C4-2B (cell line): ENCODE results near the gene TM4SF20.

Source experiments
- H3K27ac ChIP-seq: fragments of 450-650 bp; 2 replicates; pipeline ENCODE4 v1.5.1; 2017
- ZFX ChIP-seq: fragments of 450-650 bp; IDR thresholded peaks from 2 replicates; pipeline ENCODE4 v1.6.1; 2017
- TF ChIP-seq, protein P1 (sequence below): fragments of 450-650 bp; conservative IDR thresholded peaks from 2 replicates; pipeline ENCODE4 v1.5.1; 2017; ENCODE audit warnings: mild to moderate bottlenecking

The TM4SF20 gene

DNA sequence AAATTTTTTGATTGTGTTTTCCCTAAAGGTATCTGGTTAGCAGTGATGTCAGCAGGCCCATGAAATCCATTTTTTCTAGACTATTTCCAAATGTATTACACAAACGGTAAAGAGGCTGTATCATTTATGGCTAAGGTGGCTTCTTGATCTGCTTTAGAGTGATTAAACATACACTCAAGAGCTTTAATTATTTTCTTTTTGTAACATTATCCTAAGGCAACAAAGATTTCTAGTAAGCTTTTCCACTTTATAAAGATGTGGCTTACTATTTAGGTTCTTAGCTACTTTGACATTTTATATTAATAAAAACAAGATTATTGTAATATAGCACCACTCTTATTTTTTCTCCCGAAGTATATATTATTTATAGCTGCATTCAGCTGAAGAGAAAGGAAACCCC lies 37.6 kb downstream of the TM4SF20 start:
- TF ChIP-seq, protein P1, sequence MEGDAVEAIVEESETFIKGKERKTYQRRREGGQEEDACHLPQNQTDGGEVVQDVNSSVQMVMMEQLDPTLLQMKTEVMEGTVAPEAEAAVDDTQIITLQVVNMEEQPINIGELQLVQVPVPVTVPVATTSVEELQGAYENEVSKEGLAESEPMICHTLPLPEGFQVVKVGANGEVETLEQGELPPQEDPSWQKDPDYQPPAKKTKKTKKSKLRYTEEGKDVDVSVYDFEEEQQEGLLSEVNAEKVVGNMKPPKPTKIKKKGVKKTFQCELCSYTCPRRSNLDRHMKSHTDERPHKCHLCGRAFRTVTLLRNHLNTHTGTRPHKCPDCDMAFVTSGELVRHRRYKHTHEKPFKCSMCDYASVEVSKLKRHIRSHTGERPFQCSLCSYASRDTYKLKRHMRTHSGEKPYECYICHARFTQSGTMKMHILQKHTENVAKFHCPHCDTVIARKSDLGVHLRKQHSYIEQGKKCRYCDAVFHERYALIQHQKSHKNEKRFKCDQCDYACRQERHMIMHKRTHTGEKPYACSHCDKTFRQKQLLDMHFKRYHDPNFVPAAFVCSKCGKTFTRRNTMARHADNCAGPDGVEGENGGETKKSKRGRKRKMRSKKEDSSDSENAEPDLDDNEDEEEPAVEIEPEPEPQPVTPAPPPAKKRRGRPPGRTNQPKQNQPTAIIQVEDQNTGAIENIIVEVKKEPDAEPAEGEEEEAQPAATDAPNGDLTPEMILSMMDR = no peak
- no peak for TF ChIP-seq ZFX
- no peak overlapping the region for H3K27ac ChIP-seq

DNA sequence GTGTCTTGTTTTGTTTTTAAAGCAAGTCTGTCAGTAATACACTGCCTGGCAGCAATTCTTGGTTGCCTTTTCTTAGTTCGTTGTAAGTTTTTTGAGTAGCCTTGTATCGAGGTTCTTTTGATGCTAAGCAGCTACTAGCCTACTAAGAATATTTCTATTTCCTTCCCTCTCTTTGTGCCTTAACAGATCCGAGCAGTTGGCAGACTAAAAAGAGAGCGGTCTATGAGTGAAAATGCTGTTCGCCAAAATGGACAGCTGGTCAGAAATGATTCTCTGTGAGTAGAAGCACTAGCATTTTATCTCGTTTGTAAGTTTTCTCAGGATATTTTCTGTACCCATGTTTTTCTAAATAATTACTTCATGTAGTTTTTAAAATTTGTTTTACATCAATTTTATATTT lies 39.0 kb downstream of the TM4SF20 start:
- TF ChIP-seq ZFX = no peak
- TF ChIP-seq, protein P1 = no peak
- H3K27ac ChIP-seq = no peak overlapping the region

DNA sequence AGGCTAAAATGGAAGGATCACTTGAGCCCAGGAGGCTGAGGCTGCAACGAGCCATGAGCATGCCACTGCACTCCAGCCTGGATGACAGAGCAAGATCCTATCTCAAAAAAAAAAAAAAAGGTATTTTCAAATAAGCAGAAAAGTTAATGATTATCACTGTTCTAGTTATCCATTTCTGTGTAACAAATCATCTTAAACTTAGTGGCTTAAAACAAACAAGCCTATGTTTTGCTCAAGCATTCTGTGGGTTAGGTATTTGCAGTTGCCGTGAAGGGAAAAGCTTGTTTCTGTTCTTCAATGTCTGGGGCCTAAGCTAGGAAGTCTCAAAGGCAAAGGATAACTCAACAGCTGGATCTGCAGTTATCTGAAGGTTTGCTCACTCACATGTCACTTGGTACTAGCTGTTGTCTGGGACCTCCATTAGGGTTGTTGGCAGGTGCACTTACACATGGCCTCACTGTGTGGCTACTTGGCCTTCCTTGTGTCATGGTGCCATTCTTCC lies 40.0 kb downstream of the TM4SF20 start:
- TF ChIP-seq ZFX = no peak
- TF ChIP-seq, protein P1 = no peak
- H3K27ac ChIP-seq = no peak overlapping the region

- no peak for TF ChIP-seq ZFX
- TF ChIP-seq, protein P1 = no peak
- no peak overlapping the region for H3K27ac ChIP-seq
These were observed 41.7 kb downstream of the TM4SF20 start for GRCh38 chr2:227337442-227337841.

DNA sequence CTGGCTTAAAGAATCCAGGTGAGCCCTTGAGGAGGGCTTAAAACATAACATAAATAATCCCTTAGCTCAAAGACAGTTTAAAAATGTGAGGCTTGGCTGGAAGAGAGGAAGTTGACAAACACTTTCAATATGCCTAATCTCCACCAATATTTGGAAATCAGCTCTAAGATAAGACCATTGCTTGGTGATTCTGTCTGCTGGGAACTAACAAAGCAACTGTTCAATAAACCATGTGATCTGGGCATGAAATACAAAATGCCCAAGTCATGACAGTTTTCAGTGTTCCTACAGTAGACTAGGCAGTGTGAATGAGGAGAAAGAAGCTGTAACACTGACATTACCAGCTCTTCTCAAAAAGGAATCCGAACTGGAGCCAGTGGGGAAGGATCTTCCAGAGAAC lies 43.4 kb downstream of the TM4SF20 start:
- TF ChIP-seq ZFX = no peak
- TF ChIP-seq, protein P1 = no peak
- no peak overlapping the region for H3K27ac ChIP-seq

GRCh38 chr2:227326783-227327182 lies 52.3 kb downstream of the TM4SF20 start:
- TF ChIP-seq, protein P1 = no peak
- TF ChIP-seq ZFX = no peak
- no peak overlapping the region for H3K27ac ChIP-seq

DNA sequence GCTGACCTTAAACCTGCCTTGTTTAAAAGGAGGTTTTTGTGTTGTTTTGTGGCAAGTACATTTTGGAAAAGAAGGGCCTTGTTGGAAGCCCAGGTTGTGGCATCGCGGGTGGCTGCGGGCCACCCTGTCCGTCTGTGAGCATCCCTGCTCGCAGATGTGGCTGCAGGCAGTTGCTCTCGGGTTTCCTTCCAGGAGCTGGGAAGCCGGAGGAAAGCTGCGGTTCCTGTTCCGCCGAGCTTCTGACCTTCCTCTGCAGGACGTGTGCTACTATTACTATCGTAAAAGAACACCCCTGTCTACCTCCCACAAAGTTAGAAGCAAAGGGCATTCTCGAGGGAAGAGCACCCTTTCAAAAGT lies 53.3 kb downstream of the TM4SF20 start:
- peak overlapping the region; percentile 90 for H3K27ac ChIP-seq
- no peak for TF ChIP-seq ZFX
- TF ChIP-seq, protein P1 = peak; percentile 32; the same call in 1 of the 2 replicates
